Stimulated activated CD4-positive, alpha-beta T cell treated with anti-CD3 and anti-CD28 coated beads, Interleukin-4, amount 100 ng/mL, for 24 hours (primary cell): ENCODE results near the gene EPHA7.

ENCODE experiments used
- DNase-seq: peaks from one replicate; pipeline ENCODE4 v3.0.0-alpha.2; 2020

EPHA7 gene

GRCh38 chr6:93319304-93319703 is 100.1 kb downstream of the EPHA7 start:
- DNase-seq, result no peak

GRCh38 chr6:93318121-93318520 is 101.2 kb downstream of the EPHA7 start:
- DNase-seq, result no peak

GRCh38 chr6:93317592-93317991 is 101.8 kb downstream of the EPHA7 start:
- no peak for DNase-seq

GRCh38 chr6:93307505-93308409 is 111.6 kb downstream of the EPHA7 start:
- no peak for DNase-seq

GRCh38 chr6:93305088-93305487 is 114.3 kb downstream of the EPHA7 start:
- DNase-seq, result no peak

- DNase-seq, result no peak
These were observed 114.9 kb downstream of the EPHA7 start for GRCh38 chr6:93304505-93304904.

- no peak for DNase-seq
These were observed 118.7 kb downstream of the EPHA7 start for GRCh38 chr6:93300661-93301060.

- DNase-seq, result no peak
These were observed 119.7 kb downstream of the EPHA7 start for GRCh38 chr6:93299622-93300021.

- no peak for DNase-seq
These were observed 123.7 kb downstream of the EPHA7 start for GRCh38 chr6:93295631-93296030.

- DNase-seq, result no peak
These were observed 124.5 kb downstream of the EPHA7 start for GRCh38 chr6:93294879-93295278.

- DNase-seq, result no peak
These were observed 125.5 kb downstream of the EPHA7 start for GRCh38 chr6:93293872-93294271.

GRCh38 chr6:93293460-93293859 is 125.9 kb downstream of the EPHA7 start:
- no peak for DNase-seq

- no peak for DNase-seq
These were observed 136.8 kb downstream of the EPHA7 start for GRCh38 chr6:93282521-93283031.

GRCh38 chr6:93278241-93278640 is 141.1 kb downstream of the EPHA7 start:
- no peak for DNase-seq

- DNase-seq, result no peak
These were observed 146.5 kb downstream of the EPHA7 start for GRCh38 chr6:93272896-93273295.

- no peak for DNase-seq
These were observed 147.1 kb downstream of the EPHA7 start for GRCh38 chr6:93272211-93272610.

- DNase-seq, result no peak
These were observed 153.1 kb downstream of the EPHA7 start for GRCh38 chr6:93266116-93266817.

GRCh38 chr6:93260881-93261280 is 158.5 kb downstream of the EPHA7 start:
- no peak for DNase-seq

GRCh38 chr6:93259332-93259731 is 160.0 kb downstream of the EPHA7 start:
- no peak for DNase-seq

- DNase-seq, result no peak
These were observed 166.4 kb downstream of the EPHA7 start for GRCh38 chr6:93252930-93253329.

GRCh38 chr6:93248631-93249030 is 170.7 kb downstream of the EPHA7 start:
- no peak for DNase-seq

GRCh38 chr6:93243231-93243778 is 176.1 kb downstream of the EPHA7 start:
- no peak for DNase-seq

- DNase-seq, result no peak
These were observed 177.3 kb downstream of the EPHA7 start for GRCh38 chr6:93242049-93242448.

GRCh38 chr6:93238632-93239031 is 180.7 kb downstream of the EPHA7 start:
- no peak for DNase-seq
